Activated T-helper 17 cell treated with anti-CD3 and anti-CD28 coated beads, Interleukin-2, amount 50 U/mL, for 72 hours (primary cell): ENCODE results near the gene PPP2R2D. TPM values are rescaled to one million over a fixed set of nuclear protein-coding genes. Genes with fewer than 3 reads are reported as not detected.

Experiments
- ATAC-seq: fragments of 150-1000 bp; cut with Tn5 transposase; replicated peaks from 2 replicates; pipeline ENCODE4 v1.10.0; 2021; ENCODE audit warnings: mild to moderate bottlenecking, moderate library complexity
- H3K27ac Mint-ChIP-seq: one replicate; pipeline ENCODE4 v1.8.0; 2022; ENCODE audit warnings: mixed read lengths
- H3K27me3 Mint-ChIP-seq: one replicate; pipeline ENCODE4 v1.8.0; 2022; ENCODE audit warnings: mixed read lengths
- H3K36me3 Mint-ChIP-seq: one replicate; pipeline ENCODE4 v1.8.0; 2022; ENCODE audit warnings: low read depth, mild to moderate bottlenecking, mixed read lengths
- H3K4me1 Mint-ChIP-seq: one replicate; pipeline ENCODE4 v1.8.0; 2022; ENCODE audit warnings: mixed read lengths
- H3K4me3 Mint-ChIP-seq: one replicate; pipeline ENCODE4 v1.8.0; 2022; ENCODE audit warnings: mild to moderate bottlenecking, mixed read lengths
- H3K9me3 Mint-ChIP-seq: one replicate; pipeline ENCODE4 v1.8.0; 2022; ENCODE audit warnings: mixed read lengths
- total RNA-seq, 2 donors: library from RNA; stranded (reverse); gene quantifications; one replicate each; pipeline ENCODE4 v1.2.3, GENCODE V29; 2022

PPP2R2D gene
- total RNA-seq, 2 donors from 2014 or later = 31.6 to 46.4 TPM

- H3K4me1 Mint-ChIP-seq = peaks cover 53% of the 10 kb centered on the region
- H3K9me3 Mint-ChIP-seq = no peaks in the 10 kb centered on the region
- H3K27me3 Mint-ChIP-seq = no peaks in the 10 kb centered on the region
- ATAC-seq = no peak
- H3K27ac Mint-ChIP-seq = peak overlapping the region; percentile 89
- peaks cover 58% of the 10 kb centered on the region for H3K36me3 Mint-ChIP-seq
- peak overlapping the region; percentile 69 for H3K4me3 Mint-ChIP-seq
These were observed 29.3 kb downstream of the PPP2R2D start for GRCh38 chr10:131930150-131930549.

- Mint-ChIP-seq H3K4me1 (peaks cover 48% of the 10 kb centered on the region), H3K27ac (peak overlapping the region; percentile 48), H3K4me3 (no peak overlapping the region), H3K27me3 (no peaks in the 10 kb centered on the region), H3K9me3 (no peaks in the 10 kb centered on the region), H3K36me3 (peaks cover 59% of the 10 kb centered on the region)
- no peak for ATAC-seq
These were observed 29.9 kb downstream of the PPP2R2D start for GRCh38 chr10:131930586-131931330.

GRCh38 chr10:131931981-131932380 is 31.2 kb downstream of the PPP2R2D start:
- Mint-ChIP-seq H3K36me3 (peaks cover 65% of the 10 kb centered on the region), H3K4me3 (no peak overlapping the region), H3K9me3 (no peaks in the 10 kb centered on the region), H3K27ac (no peak overlapping the region), H3K4me1 (peaks cover 42% of the 10 kb centered on the region), H3K27me3 (no peaks in the 10 kb centered on the region)
- no peak for ATAC-seq

GRCh38 chr10:131933016-131933695 is 32.3 kb downstream of the PPP2R2D start:
- no peaks in the 10 kb centered on the region for H3K27me3 Mint-ChIP-seq
- H3K36me3 Mint-ChIP-seq = peaks cover 70% of the 10 kb centered on the region
- H3K4me1 Mint-ChIP-seq = peaks cover 31% of the 10 kb centered on the region
- no peak overlapping the region for H3K27ac Mint-ChIP-seq
- no peak for ATAC-seq
- H3K4me3 Mint-ChIP-seq = no peak overlapping the region
- no peaks in the 10 kb centered on the region for H3K9me3 Mint-ChIP-seq

GRCh38 chr10:131933696-131934086 is 32.9 kb downstream of the PPP2R2D start:
- Mint-ChIP-seq H3K4me3 (no peak overlapping the region), H3K27ac (no peak overlapping the region), H3K36me3 (peaks cover 70% of the 10 kb centered on the region), H3K9me3 (no peaks in the 10 kb centered on the region), H3K4me1 (peaks cover 26% of the 10 kb centered on the region), H3K27me3 (no peaks in the 10 kb centered on the region)
- ATAC-seq = no peak

- peaks cover 68% of the 10 kb centered on the region for H3K36me3 Mint-ChIP-seq
- no peak for ATAC-seq
- no peaks in the 10 kb centered on the region for H3K27me3 Mint-ChIP-seq
- H3K4me3 Mint-ChIP-seq = no peak overlapping the region
- no peak overlapping the region for H3K27ac Mint-ChIP-seq
- peaks cover 16% of the 10 kb centered on the region for H3K4me1 Mint-ChIP-seq
- no peaks in the 10 kb centered on the region for H3K9me3 Mint-ChIP-seq
These were observed 34.0 kb downstream of the PPP2R2D start for GRCh38 chr10:131934769-131935168.

- no peak for ATAC-seq
- Mint-ChIP-seq H3K4me1 (peaks cover 11% of the 10 kb centered on the region), H3K9me3 (no peaks in the 10 kb centered on the region), H3K4me3 (no peak overlapping the region), H3K27me3 (no peaks in the 10 kb centered on the region), H3K27ac (no peak overlapping the region), H3K36me3 (peaks cover 68% of the 10 kb centered on the region)
These were observed 34.5 kb downstream of the PPP2R2D start for GRCh38 chr10:131935260-131935659.

- no peak for ATAC-seq
- peaks cover 5% of the 10 kb centered on the region for H3K4me1 Mint-ChIP-seq
- H3K4me3 Mint-ChIP-seq = no peak overlapping the region
- H3K9me3 Mint-ChIP-seq = no peaks in the 10 kb centered on the region
- H3K27me3 Mint-ChIP-seq = no peaks in the 10 kb centered on the region
- H3K36me3 Mint-ChIP-seq = peaks cover 70% of the 10 kb centered on the region
- no peak overlapping the region for H3K27ac Mint-ChIP-seq
These were observed 35.5 kb downstream of the PPP2R2D start for GRCh38 chr10:131936294-131936693.

GRCh38 chr10:131936736-131937135 is 35.9 kb downstream of the PPP2R2D start:
- H3K9me3 Mint-ChIP-seq = no peaks in the 10 kb centered on the region
- H3K4me3 Mint-ChIP-seq = no peak overlapping the region
- peaks cover 75% of the 10 kb centered on the region for H3K36me3 Mint-ChIP-seq
- H3K27ac Mint-ChIP-seq = no peak overlapping the region
- no peak for ATAC-seq
- H3K4me1 Mint-ChIP-seq = peaks cover 5% of the 10 kb centered on the region
- H3K27me3 Mint-ChIP-seq = no peaks in the 10 kb centered on the region

- Mint-ChIP-seq H3K9me3 (no peaks in the 10 kb centered on the region), H3K4me1 (peaks cover 5% of the 10 kb centered on the region), H3K27ac (no peak overlapping the region)
These were observed 37.0 kb downstream of the PPP2R2D start for GRCh38 chr10:131937836-131938235.

GRCh38 chr10:131938681-131939080 is 37.9 kb downstream of the PPP2R2D start:
- H3K27me3 Mint-ChIP-seq = no peaks in the 10 kb centered on the region
- H3K27ac Mint-ChIP-seq = no peak overlapping the region
- peaks cover 94% of the 10 kb centered on the region for H3K36me3 Mint-ChIP-seq
- no peak overlapping the region for H3K4me3 Mint-ChIP-seq
- no peaks in the 10 kb centered on the region for H3K9me3 Mint-ChIP-seq
- peaks cover 5% of the 10 kb centered on the region for H3K4me1 Mint-ChIP-seq
- ATAC-seq = no peak

More at GRCh38 chr10:131937836-131938235, 37.0 kb downstream of the PPP2R2D start:
- ATAC-seq = no peak
- Mint-ChIP-seq H3K36me3 (peaks cover 86% of the 10 kb centered on the region), H3K4me3 (no peak overlapping the region), H3K27me3 (no peaks in the 10 kb centered on the region)

GRCh38 chr10:131942455-131942854 is 41.6 kb downstream of the PPP2R2D start:
- H3K27me3 Mint-ChIP-seq = no peaks in the 10 kb centered on the region
- peak overlapping the region; percentile 24 for H3K27ac Mint-ChIP-seq
- peaks cover 96% of the 10 kb centered on the region for H3K36me3 Mint-ChIP-seq
- no peak for ATAC-seq
- no peaks in the 10 kb centered on the region for H3K4me1 Mint-ChIP-seq
- no peak overlapping the region for H3K4me3 Mint-ChIP-seq
- H3K9me3 Mint-ChIP-seq = no peaks in the 10 kb centered on the region

GRCh38 chr10:131943021-131943814 is 42.4 kb downstream of the PPP2R2D start:
- no peak overlapping the region for H3K4me3 Mint-ChIP-seq

GRCh38 chr10:131944412-131944811 is 43.6 kb downstream of the PPP2R2D start:
- no peaks in the 10 kb centered on the region for H3K9me3 Mint-ChIP-seq
- peaks cover 100% of the 10 kb centered on the region for H3K36me3 Mint-ChIP-seq
- no peak overlapping the region for H3K4me3 Mint-ChIP-seq
- no peaks in the 10 kb centered on the region for H3K27me3 Mint-ChIP-seq
- peak overlapping the region; percentile 36 for H3K27ac Mint-ChIP-seq
- no peak for ATAC-seq
- no peaks in the 10 kb centered on the region for H3K4me1 Mint-ChIP-seq

More at GRCh38 chr10:131943021-131943814, 42.4 kb downstream of the PPP2R2D start:
- Mint-ChIP-seq H3K36me3 (peaks cover 96% of the 10 kb centered on the region), H3K27me3 (no peaks in the 10 kb centered on the region), H3K27ac (peak overlapping the region; percentile 56), H3K9me3 (no peaks in the 10 kb centered on the region), H3K4me1 (no peaks in the 10 kb centered on the region)
- peak; percentile 47 for ATAC-seq
